Subcutaneous adipose tissue (tissue), 4 donors: Measurements from ENCODE around the gene SNTG2. TPM values are rescaled to one million over a fixed set of nuclear protein-coding genes. Genes with fewer than 3 reads are reported as not detected.

Source experiments
- total RNA-seq, 4 donors: library from RNA; depleted of rRNA; stranded (reverse); fragments of >200 nt; gene quantifications; one replicate each; pipeline ENCODE4 v1.1.0, GENCODE V29; 2016
- TF ChIP-seq, protein P1 (sequence below): fragments of 450-650 bp; IDR thresholded peaks from one replicate; pipeline ENCODE4 v1.5.1; 2016; ENCODE audit warnings: low read depth, mild to moderate bottlenecking, control low read depth, antibody characterized with exemption, moderate library complexity

Gene SNTG2
- total RNA-seq, 4 donors from 2014 or later = 4.2 to 17.4 (median 11.3) TPM

GRCh38 chr2:938181-939005 is 12.3 kb upstream of the SNTG2 start:
- TF ChIP-seq, protein P1, sequence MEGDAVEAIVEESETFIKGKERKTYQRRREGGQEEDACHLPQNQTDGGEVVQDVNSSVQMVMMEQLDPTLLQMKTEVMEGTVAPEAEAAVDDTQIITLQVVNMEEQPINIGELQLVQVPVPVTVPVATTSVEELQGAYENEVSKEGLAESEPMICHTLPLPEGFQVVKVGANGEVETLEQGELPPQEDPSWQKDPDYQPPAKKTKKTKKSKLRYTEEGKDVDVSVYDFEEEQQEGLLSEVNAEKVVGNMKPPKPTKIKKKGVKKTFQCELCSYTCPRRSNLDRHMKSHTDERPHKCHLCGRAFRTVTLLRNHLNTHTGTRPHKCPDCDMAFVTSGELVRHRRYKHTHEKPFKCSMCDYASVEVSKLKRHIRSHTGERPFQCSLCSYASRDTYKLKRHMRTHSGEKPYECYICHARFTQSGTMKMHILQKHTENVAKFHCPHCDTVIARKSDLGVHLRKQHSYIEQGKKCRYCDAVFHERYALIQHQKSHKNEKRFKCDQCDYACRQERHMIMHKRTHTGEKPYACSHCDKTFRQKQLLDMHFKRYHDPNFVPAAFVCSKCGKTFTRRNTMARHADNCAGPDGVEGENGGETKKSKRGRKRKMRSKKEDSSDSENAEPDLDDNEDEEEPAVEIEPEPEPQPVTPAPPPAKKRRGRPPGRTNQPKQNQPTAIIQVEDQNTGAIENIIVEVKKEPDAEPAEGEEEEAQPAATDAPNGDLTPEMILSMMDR = no peak

DNA sequence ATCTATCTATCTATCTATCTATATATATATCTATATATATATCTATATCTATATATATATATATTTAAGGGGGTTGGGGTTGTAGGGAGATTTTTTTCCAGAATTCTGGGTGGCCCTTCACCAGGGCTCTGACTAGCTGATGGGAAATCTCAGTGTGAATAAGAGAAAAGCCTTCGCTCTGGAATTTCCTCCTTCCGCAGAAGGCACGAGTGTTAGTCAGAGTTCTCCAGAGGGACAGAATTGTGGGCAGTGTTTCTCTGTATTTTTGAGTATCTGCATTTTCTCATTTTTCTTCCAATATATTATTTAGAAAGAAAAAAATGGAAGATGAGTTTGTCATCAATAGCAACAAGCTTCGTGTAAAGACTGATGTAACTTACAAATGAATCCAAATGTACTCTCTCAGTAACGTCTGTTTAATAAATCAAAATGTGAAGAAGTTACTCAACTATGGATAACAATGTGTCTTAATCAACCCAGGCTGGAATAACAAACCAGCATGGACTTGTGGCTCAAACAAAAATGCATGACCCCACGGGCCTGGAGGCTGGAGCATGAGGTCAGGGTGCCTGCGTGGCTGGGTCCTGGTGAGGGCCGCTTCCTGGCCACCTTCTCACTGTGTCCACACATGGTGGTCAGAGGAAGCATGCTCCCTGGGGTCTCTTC is 10.6 kb upstream of the SNTG2 start:
- TF ChIP-seq, protein P1 = no peak

DNA sequence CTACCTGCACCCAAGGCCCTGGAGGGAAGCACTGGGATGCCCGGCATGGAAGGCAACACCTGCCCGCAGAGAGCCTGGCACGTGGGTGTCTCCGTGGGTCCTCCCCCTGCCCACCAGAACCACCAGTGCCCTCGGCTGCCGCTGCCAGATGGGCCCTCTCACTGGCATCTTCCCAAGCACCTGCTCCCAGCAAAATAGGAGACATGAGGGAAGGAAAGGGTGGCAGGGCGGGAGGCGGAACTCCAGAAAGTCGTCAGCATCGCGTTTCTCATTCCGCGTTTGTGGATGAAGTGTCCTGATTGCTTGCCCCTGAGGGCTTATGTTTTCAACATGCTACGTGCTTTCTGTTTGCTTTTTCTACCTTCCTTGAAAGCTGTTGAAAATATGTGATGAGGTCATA is 8.8 kb upstream of the SNTG2 start:
- TF ChIP-seq, protein P1 = no peak

GRCh38 chr2:942775-943460 is 7.7 kb upstream of the SNTG2 start:
- TF ChIP-seq, protein P1 = no peak

DNA sequence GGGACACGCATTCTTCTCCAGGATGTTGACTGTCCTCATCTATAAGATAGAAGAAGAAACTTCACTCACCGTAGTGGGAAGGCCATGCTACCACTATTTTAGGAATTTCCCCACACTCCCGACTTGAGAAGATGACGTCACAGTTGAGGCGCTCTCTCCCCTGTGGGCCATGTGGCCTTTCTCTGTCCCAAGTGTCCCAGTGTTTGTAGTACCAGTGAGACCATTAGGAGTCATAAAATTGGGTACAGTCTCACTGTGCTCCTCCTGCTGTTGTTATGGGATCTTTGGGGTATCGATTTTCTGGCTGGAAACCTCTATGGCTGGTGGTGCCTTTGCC is 7.2 kb upstream of the SNTG2 start:
- TF ChIP-seq, protein P1 = no peak

DNA sequence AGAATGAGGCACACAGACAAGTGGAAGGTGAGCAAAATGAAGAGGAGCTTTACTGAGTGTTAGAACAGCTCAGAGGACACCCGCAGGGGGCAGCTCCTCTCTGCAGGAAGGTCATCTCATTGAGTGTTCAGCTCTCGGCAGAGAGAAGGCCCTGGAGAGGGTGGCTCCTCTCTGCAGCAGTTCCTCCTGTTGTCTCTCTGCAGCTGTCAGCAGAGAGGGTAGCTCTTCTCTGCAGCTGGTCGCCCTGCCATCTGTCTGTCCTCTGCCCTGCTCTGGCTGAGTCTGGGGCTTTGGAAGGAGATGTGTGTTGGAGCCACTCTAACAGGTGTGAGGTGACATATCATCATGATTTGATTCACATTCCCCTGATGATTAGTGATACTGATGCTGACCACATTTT is 6.8 kb upstream of the SNTG2 start:
- TF ChIP-seq, protein P1 = no peak

GRCh38 chr2:944693-945092 is 6.0 kb upstream of the SNTG2 start:
- TF ChIP-seq, protein P1 = no peak
